GM18519 (cell line): ENCODE data around the gene TSPAN9.

ENCODE experiments used
- ATAC-seq: cut with Tn5 transposase; IDR thresholded peaks from one replicate; pipeline ENCODE4 v1.9.1; 2021; ENCODE audit warnings: mild to moderate bottlenecking, moderate library complexity; ENCODE audit not compliant: unreplicated experiment, low FRiP score

The TSPAN9 gene

GRCh38 chr12:3178671-3179313 is 101.6 kb downstream of the TSPAN9 start:
- no peak for ATAC-seq

DNA sequence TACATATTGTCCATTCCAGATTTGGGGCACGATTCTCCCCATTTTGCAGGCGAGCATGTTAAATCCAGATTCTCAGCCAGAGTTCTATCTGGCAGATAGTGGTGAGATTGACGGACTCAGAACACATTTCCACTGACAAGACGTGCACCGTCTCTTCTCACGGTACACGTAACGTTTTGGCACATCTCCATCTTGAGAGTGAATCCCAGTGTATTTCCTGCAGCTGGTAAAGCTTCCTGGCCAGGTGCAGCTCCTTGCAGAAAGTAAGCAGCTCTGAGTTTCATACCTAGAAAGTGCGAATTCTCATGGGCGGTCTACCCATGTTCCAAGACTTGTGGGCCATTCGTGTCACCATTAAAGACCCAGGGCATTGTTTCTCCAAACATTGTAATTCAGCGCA is 102.6 kb downstream of the TSPAN9 start:
- ATAC-seq: no peak

DNA sequence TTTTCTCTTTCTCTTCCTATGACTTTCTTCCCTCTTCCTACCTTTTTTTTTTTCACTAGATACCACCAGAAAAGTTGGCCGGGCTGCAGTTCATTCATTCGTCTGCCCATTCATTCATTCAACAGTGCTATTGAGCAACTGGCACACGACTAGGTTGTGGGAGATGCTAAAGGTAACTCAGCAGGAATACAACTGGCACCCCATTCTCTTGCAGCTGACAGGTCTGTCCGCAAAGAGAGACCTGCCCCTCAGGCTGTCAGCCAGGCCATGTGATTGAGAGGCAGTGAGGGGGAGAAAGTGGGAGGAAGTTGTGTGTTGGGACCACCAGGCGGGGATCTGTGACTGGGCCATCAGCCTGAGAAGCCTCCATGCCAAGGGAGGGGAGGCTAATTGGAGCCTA is 105.2 kb downstream of the TSPAN9 start:
- no peak for ATAC-seq

DNA sequence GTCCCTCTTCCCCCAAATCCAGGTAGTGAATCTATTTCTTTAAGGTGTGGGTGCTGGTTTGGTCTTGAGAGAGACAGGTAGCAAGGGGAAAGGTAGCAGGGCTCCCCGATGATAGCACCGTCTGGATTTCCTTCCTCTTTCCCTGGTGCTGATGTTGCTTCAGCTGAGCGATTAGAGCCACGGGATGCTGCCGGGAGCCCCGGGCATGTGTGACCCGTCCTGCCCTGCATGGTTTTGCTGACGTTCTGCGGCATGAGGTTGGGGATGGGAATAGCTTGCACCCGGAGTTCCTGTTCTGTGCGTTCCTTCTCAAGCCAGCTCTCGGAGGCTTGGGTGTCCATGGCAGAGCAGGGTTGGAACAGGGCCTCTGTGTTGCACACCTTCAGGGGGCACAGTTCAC is 107.3 kb downstream of the TSPAN9 start:
- ATAC-seq: no peak

GRCh38 chr12:3185260-3185870 is 108.2 kb downstream of the TSPAN9 start:
- ATAC-seq: no peak

GRCh38 chr12:3186546-3187215 is 109.5 kb downstream of the TSPAN9 start:
- no peak for ATAC-seq

- no peak for ATAC-seq
Measured at GRCh38 chr12:3187846-3188770, 110.9 kb downstream of the TSPAN9 start.

DNA sequence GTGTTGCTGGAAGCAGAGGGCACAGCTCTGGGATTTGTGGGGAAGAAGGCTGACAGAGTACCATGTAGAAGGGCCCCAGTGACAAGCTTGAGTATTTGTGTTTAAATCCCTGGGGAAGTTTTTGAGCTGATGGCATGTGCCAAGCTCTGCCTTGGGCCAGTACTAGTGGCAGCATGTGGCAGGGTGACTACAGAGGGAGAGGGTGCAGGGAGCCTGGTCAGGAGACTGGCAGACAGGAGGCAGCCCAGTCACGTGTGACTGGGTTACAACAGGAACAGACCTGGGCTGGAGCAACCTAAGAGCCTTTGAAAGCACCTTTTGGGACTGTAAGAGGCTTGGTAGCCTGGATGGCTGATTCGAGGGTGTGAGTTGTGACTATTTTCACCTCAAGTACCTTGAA is 112.1 kb downstream of the TSPAN9 start:
- no peak for ATAC-seq

DNA sequence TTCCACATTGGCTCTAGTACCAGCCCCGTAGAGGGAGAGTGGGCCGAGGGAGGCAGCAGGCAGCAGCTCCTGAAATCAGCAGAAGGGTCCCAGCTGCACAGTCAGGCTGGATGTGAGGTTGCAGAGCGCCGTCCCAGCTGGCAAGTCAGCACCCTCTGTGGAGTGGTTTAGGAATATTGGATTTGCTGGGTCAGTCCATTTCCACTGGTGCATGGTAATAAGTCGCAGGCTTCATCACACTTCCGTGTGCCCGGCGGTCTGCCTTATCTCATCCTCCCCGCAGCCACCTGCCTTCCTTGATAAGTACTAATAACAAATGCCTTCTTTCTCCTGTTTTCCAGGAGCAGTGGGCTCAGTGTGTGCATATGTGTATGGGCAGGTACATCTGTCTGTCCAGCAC is 112.9 kb downstream of the TSPAN9 start:
- no peak for ATAC-seq

DNA sequence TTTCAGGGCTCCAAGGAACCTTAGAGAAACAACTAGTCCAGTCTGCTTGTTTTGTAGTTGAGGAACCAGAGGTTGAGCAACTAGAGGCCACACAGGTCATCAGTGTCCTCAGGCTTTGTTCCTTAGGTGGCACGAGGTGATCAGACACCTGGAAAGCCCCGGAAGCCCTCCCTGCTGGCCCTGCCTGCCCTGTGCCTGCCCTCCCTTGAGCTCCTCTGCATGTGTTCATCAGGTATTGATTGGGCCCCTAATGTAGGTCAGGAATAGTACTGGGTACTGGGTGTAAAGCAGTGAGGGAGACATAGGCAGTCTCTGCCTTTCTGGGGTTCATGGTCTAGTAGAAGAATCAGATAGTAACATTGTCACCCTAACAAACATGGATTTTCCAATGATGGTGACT is 114.3 kb downstream of the TSPAN9 start:
- no peak for ATAC-seq

DNA sequence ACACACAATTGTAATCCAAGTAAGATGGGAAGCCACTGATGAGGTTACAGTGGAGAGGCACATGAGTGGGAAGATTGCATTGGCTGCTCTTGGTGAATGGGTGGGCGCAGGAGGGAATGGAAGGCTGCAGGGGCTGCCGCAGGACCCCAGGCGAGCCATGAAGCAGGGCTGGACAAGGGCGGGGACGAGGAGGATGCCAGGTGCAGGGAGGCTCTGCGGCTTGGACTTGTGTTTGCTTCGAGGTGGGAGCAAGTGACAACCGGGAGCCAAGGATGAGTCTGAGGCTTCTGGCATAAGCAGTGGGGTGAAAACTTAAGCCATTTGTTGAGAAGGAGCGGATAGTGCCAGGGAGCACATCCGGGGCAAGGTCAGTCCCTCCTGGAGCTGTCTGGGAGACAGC is 115.0 kb downstream of the TSPAN9 start:
- no peak for ATAC-seq

DNA sequence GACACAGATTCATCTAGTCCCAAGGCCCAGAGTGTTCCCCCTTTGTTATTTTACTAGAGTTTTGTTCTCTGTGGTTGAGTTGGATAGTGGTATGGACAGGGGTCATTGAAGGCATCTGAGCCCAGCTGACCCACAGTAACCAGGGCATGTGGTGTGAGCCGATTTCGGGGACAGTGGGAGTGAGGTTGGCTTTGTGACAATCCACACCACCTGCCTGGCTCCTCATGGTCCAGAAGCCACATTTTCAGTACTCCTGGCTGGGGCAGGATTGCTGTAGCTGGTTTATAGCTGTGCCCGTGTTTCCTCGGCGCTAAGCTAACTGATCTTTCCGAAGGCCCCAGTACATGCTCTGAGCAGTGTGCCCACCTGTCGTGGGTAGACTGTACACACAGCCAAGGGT is 116.0 kb downstream of the TSPAN9 start:
- no peak for ATAC-seq

DNA sequence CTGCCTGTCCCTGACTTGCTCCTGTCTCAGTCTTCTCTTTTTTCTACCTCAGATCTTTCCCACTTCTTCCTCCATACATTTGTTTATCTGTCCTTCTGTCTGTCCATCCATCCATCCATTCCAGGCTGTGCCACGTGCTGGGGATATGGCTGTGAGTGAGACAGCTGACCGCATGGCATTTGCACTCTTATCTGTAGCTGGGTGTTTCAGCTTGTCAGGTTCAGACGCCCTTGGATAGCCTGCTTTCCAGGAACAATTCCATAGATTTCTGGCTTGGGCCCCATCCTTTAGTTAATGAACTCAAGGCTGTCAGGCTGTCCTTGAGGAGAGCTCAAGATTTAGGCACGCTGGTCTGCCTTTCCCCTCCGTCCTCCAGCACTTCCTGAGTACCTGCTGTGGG is 116.6 kb downstream of the TSPAN9 start:
- ATAC-seq: no peak

GRCh38 chr12:3195337-3195736 is 118.2 kb downstream of the TSPAN9 start:
- ATAC-seq: no peak

- no peak for ATAC-seq
Measured at GRCh38 chr12:3195859-3196483, 118.8 kb downstream of the TSPAN9 start.

GRCh38 chr12:3196488-3196887 is 119.3 kb downstream of the TSPAN9 start:
- no peak for ATAC-seq

DNA sequence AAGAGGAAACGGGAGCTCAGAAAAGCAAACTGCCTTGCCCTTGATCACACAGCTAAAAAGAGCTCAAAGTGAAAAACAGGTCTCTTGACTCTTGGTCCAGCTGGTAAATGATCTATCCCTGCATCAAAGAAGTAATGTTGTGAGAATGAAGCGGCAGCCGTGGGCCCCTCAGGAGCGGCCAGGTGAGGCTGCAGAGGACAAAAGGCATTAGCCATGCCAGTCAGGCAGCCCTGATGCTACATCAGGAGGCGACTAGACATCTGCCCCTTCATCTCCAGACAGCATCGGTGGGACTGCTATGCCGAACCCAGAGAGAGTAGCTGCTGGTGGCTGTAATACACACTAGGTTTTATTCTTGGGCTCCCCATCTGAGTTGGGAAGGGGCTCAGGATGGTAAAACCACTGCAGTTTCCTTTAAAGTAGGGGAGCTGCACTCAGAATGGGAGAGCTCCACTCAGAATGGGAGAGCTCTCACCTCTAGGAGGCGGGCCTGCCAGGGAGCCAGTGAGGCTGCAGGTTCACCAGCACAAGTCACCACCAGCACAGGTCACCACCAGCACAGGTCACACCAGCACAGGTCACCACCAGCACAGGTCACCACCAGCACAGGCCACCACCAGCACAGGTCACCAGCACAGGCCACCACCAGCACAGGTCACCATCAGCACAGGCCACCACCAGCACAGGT is 120.1 kb downstream of the TSPAN9 start:
- ATAC-seq: no peak

DNA sequence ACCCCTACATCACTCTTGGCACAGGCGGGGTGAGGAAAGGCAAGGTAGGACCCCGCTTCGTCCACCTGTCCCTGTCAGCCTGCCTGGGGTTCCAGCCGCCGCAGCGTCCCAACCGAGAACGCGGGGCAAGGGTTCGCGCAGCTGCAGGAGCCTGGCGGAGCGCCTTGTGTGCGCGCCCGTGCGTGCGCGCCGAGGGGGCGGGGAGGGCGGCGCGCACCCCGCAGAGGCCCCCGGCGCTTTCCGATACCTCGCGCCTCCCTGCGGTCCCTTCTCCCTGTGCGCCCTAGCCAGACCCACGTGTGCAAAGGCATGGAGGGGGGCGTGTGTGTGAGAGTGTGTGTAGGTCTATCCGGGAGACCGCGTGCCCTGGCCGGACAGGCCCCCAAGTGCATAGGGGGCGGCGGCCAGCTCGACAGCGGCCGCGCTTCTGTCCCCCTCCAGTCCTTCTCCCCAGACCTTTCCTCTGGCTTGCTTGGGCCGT is 122.4 kb downstream of the TSPAN9 start:
- ATAC-seq: no peak

DNA sequence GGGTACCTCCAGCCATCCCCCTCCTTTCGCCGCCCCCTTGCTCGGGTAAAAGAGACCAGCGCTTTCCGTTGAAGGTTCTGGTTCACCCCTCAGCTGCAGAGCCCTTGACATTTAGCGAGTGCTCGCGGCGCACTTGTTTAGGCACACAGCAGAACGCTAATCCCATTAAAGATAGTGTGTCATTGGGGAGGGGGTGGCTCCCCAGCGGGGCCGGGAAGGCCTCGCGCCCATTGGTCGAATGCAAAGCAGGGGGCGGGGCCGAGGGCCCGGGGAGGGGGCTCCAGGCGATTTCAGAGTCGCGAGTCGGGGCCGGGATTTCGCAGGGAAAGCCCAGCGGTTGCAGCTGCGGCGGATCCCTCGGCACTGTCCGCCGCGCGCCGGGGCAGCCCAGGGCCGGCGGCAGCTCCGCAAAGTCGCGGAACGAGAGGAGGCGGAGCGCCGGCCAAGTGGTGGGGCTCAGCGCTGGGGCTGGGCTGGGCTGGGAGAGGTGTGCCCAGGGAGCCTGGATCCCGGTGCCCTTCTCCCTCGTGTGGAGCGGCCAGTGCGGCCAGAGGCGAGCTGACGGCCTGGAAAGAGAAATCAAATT is 122.9 kb downstream of the TSPAN9 start:
- no peak for ATAC-seq
